WTC11 (cell line): ENCODE data around the gene MRPL37.

ENCODE experiments used
- CREM ChIP-seq: sonication (generic); formaldehyde crosslinking; IDR thresholded peaks from 2 replicates; pipeline ENCODE4 v1.8.1; 2022; ENCODE audit warnings: mild to moderate bottlenecking, missing genetic modification reagents, moderate library complexity
- JAZF1 ChIP-seq: fragments of 250-450 bp; sonication (Bioruptor Pico); IDR thresholded peaks from 2 replicates; pipeline ENCODE4 v1.9.0; 2021; ENCODE audit warnings: moderate library complexity, mild to moderate bottlenecking, inconsistent platforms
- NFE2L1 ChIP-seq: sonication (generic); formaldehyde crosslinking; IDR thresholded peaks from 2 replicates; pipeline ENCODE4 v1.8.1; 2023; ENCODE audit warnings: missing genetic modification reagents
- NR1H2 ChIP-seq: sonication (generic); formaldehyde crosslinking; IDR thresholded peaks from 2 replicates; pipeline ENCODE4 v1.9.0; 2021; ENCODE audit warnings: mild to moderate bottlenecking, moderate library complexity, missing genetic modification reagents
- SP1 ChIP-seq: sonication (generic); formaldehyde crosslinking; conservative IDR thresholded peaks from 2 replicates; pipeline ENCODE4 v1.8.1; 2022; ENCODE audit warnings: missing genetic modification reagents
- TF ChIP-seq, protein P1 (sequence below): fragments of 200-600 bp; IDR thresholded peaks from 2 replicates; pipeline ENCODE4 v1.8.0; 2022; ENCODE audit warnings: antibody characterized with exemption
- TF ChIP-seq, protein P2 (sequence below): sonication (generic); formaldehyde crosslinking; IDR thresholded peaks from 2 replicates; pipeline ENCODE4 v1.8.1; 2023; ENCODE audit warnings: mild to moderate bottlenecking, missing genetic modification reagents
- TF ChIP-seq, protein P3 (sequence below): sonication (generic); formaldehyde crosslinking; IDR thresholded peaks from 2 replicates; pipeline ENCODE4 v1.8.0; 2022; ENCODE audit warnings: missing genetic modification reagents
- TF ChIP-seq, protein P4 (sequence below): sonication (generic); formaldehyde crosslinking; IDR thresholded peaks from 2 replicates; pipeline ENCODE4 v1.8.1; 2023; ENCODE audit warnings: mild to moderate bottlenecking, missing genetic modification reagents, moderate library complexity
- TF ChIP-seq, protein P5 (sequence below): sonication (generic); formaldehyde crosslinking; conservative IDR thresholded peaks from 2 replicates; pipeline ENCODE4 v1.8.1; 2022; ENCODE audit warnings: mild to moderate bottlenecking, missing genetic modification reagents

DNA sequence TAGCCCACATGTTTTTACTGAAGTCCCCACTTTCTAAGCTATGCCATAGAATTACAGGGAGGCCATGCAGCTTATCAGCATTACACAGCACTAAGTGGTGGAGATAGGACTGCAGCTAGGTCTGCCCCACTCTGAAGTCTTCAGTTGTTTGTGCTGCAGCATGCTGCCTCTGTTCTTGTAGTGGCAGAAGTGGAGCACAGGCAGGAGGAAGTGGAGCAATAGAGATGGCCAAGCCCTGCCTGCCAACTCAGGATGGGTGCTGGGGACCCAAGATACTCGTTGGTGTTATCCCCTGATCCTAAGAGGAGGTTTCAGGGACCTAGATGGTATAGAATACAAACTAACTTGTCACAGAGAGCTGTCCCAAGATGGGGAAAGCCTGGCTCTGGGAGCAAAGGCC, 12.9 kb downstream of the MRPL37 start:
- TF ChIP-seq, protein P1, sequence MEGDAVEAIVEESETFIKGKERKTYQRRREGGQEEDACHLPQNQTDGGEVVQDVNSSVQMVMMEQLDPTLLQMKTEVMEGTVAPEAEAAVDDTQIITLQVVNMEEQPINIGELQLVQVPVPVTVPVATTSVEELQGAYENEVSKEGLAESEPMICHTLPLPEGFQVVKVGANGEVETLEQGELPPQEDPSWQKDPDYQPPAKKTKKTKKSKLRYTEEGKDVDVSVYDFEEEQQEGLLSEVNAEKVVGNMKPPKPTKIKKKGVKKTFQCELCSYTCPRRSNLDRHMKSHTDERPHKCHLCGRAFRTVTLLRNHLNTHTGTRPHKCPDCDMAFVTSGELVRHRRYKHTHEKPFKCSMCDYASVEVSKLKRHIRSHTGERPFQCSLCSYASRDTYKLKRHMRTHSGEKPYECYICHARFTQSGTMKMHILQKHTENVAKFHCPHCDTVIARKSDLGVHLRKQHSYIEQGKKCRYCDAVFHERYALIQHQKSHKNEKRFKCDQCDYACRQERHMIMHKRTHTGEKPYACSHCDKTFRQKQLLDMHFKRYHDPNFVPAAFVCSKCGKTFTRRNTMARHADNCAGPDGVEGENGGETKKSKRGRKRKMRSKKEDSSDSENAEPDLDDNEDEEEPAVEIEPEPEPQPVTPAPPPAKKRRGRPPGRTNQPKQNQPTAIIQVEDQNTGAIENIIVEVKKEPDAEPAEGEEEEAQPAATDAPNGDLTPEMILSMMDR, result no peak
- no peak for TF ChIP-seq SP1 (CRISPR knock-in tag)
- TF ChIP-seq JAZF1 (CRISPR knock-in tag), result no peak
- no peak for TF ChIP-seq NFE2L1
- TF ChIP-seq, protein P2, sequence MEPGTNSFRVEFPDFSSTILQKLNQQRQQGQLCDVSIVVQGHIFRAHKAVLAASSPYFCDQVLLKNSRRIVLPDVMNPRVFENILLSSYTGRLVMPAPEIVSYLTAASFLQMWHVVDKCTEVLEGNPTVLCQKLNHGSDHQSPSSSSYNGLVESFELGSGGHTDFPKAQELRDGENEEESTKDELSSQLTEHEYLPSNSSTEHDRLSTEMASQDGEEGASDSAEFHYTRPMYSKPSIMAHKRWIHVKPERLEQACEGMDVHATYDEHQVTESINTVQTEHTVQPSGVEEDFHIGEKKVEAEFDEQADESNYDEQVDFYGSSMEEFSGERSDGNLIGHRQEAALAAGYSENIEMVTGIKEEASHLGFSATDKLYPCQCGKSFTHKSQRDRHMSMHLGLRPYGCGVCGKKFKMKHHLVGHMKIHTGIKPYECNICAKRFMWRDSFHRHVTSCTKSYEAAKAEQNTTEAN (CRISPR knock-in tag), result no peak
- TF ChIP-seq, protein P3, sequence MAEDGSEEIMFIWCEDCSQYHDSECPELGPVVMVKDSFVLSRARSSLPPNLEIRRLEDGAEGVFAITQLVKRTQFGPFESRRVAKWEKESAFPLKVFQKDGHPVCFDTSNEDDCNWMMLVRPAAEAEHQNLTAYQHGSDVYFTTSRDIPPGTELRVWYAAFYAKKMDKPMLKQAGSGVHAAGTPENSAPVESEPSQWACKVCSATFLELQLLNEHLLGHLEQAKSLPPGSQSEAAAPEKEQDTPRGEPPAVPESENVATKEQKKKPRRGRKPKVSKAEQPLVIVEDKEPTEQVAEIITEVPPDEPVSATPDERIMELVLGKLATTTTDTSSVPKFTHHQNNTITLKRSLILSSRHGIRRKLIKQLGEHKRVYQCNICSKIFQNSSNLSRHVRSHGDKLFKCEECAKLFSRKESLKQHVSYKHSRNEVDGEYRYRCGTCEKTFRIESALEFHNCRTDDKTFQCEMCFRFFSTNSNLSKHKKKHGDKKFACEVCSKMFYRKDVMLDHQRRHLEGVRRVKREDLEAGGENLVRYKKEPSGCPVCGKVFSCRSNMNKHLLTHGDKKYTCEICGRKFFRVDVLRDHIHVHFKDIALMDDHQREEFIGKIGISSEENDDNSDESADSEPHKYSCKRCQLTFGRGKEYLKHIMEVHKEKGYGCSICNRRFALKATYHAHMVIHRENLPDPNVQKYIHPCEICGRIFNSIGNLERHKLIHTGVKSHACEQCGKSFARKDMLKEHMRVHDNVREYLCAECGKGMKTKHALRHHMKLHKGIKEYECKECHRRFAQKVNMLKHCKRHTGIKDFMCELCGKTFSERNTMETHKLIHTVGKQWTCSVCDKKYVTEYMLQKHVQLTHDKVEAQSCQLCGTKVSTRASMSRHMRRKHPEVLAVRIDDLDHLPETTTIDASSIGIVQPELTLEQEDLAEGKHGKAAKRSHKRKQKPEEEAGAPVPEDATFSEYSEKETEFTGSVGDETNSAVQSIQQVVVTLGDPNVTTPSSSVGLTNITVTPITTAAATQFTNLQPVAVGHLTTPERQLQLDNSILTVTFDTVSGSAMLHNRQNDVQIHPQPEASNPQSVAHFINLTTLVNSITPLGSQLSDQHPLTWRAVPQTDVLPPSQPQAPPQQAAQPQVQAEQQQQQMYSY, result no peak
- no peak for TF ChIP-seq NR1H2
- no peak for TF ChIP-seq CREM (CRISPR knock-in tag)
- TF ChIP-seq, protein P4, sequence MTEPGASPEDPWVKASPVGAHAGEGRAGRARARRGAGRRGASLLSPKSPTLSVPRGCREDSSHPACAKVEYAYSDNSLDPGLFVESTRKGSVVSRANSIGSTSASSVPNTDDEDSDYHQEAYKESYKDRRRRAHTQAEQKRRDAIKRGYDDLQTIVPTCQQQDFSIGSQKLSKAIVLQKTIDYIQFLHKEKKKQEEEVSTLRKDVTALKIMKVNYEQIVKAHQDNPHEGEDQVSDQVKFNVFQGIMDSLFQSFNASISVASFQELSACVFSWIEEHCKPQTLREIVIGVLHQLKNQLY, result no peak
- TF ChIP-seq, protein P5, sequence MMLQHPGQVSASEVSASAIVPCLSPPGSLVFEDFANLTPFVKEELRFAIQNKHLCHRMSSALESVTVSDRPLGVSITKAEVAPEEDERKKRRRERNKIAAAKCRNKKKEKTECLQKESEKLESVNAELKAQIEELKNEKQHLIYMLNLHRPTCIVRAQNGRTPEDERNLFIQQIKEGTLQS, result no peak
